GM12891 (cell line): ENCODE data around the gene LGSN.
"Not testable (repeated sequence)": the region's sequence is repeated elsewhere in the genome, so short reads cannot be mapped to it uniquely, and the experiment has no call there.

ENCODE experiments used
- PAX5 ChIP-seq: IDR thresholded peaks from 2 replicates; pipeline ENCODE4 v1.6.1; 2011; ENCODE audit warnings: low read length, moderate library complexity, mild to moderate bottlenecking; ENCODE audit not compliant: insufficient read depth, severe bottlenecking
- POLR2A ChIP-seq: IDR thresholded peaks from 2 replicates; pipeline ENCODE4 v1.6.1; 2011; ENCODE audit warnings: low read depth, low read length, control low read depth
- POLR2AphosphoS5 ChIP-seq: IDR thresholded peaks from 2 replicates; pipeline ENCODE4 v1.6.1; 2011; ENCODE audit warnings: low read depth, low read length, control low read depth
- POU2F2 ChIP-seq: IDR thresholded peaks from 2 replicates; pipeline ENCODE4 v1.6.1; 2011; ENCODE audit warnings: low read depth, mild to moderate bottlenecking, control low read depth, low read length, moderate library complexity
- SPI1 ChIP-seq: IDR thresholded peaks from 2 replicates; pipeline ENCODE4 v1.6.1; 2011; ENCODE audit warnings: low read depth, low read length, control low read depth
- TAF1 ChIP-seq: IDR thresholded peaks from 2 replicates; pipeline ENCODE4 v1.6.1; 2011; ENCODE audit warnings: low read depth, low read length, control low read depth

DNA sequence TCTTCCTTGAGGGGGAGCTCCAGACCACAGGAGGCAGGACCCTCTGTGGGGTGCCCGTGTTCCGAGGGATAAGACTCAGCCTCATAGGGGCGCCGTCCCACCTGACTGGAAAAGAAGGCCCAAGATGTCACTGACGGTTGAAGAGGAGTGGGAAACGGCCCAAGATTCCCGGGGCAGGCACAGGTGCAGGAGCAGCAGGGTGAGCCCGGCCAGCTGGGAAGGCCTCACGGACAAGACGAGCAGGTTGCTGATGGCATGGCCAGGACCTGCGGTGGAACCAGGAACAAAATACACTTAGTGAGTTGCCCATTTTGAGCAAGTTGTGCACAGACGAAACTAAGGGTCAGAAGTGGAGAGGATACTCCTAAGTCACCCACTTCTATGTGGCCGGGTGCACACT, 89.8 kb downstream of the LGSN start:
- not testable (repeated sequence) for TF ChIP-seq POLR2AphosphoS5, POLR2A, TAF1, SPI1, POU2F2, PAX5
